Activated T-helper 9 cell treated with anti-CD3 and anti-CD28 coated beads, Interleukin-2, amount 50 U/mL, for 16 hours (primary cell): ENCODE data around the gene RASL10B.
"Not testable (repeated sequence)": the region's sequence is repeated elsewhere in the genome, so short reads cannot be mapped to it uniquely, and the experiment has no call there.

Experiments used
- DNase-seq: peaks from one replicate; pipeline ENCODE4 v3.0.0-alpha.2; 2020; ENCODE audit warnings: low read depth

The RASL10B gene, protein sequence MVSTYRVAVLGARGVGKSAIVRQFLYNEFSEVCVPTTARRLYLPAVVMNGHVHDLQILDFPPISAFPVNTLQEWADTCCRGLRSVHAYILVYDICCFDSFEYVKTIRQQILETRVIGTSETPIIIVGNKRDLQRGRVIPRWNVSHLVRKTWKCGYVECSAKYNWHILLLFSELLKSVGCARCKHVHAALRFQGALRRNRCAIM

GRCh38 chr17:35731239-35731916 is at the start of gene RASL10B:
TSS of gene RASL10B (plus strand) at chr17:35731639. CDS start at chr17:35735185, 3,546 bp downstream.
- peak; percentile 23 for DNase-seq

- DNase-seq = no peak
These were observed 47.8 kb upstream of the RASL10B start for GRCh38 chr17:35683591-35683990.

- no peak for DNase-seq
These were observed 47.2 kb upstream of the RASL10B start for GRCh38 chr17:35684055-35684802.

GRCh38 chr17:35692512-35693210 is 38.8 kb upstream of the RASL10B start:
- DNase-seq = no peak

GRCh38 chr17:35693662-35694061 is 37.8 kb upstream of the RASL10B start:
- DNase-seq = no peak

GRCh38 chr17:35694906-35695305 is 36.5 kb upstream of the RASL10B start:
- DNase-seq = no peak

GRCh38 chr17:35695613-35696012 is 35.8 kb upstream of the RASL10B start:
- DNase-seq = no peak

- no peak for DNase-seq
These were observed 32.6 kb upstream of the RASL10B start for GRCh38 chr17:35698800-35699199.

- no peak for DNase-seq
These were observed 31.3 kb upstream of the RASL10B start for GRCh38 chr17:35700150-35700549.

GRCh38 chr17:35701491-35701890 is 29.9 kb upstream of the RASL10B start:
- DNase-seq = no peak

- not testable (repeated sequence) for DNase-seq
These were observed 28.1 kb upstream of the RASL10B start for GRCh38 chr17:35703308-35703707.

DNA sequence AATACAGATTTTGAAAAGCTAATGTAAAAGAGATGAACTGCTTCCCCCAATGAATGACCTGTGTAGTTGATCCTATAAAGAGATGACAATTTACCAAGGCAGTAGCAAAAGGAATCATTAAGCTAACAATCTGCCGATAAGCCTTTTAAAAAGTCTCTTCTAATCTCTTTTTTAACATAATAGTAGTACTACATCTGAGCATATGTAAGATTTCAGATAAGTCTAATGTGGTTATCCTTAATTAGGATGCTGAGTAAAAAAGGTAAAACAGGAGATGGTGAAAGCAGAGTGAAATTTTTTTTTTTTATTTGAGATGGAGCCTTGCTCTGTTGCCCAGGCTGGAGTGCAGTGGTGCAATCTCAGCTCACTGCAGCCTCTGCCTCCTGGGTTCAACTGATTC is 26.2 kb upstream of the RASL10B start:
- no peak for DNase-seq

DNA sequence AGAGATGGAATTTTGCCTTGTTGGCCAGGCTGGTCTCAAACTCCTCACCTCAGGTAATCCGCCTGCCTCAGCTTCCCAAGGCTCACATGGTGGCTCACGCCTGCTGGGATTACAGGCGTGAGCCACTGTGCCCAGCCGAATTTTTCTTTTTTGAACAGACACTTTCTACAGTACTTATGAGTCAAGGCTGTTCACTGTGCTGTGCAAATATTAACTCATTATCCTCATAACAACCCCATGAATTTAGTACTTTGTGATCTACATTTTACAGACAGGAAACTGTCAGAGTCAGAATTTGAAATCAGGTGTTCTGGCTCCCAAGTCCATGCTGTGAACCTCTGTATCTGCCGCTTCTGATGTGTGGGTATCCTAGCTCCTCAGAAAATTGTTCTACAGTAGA is 25.7 kb upstream of the RASL10B start:
- no peak for DNase-seq

- no peak for DNase-seq
These were observed 23.3 kb upstream of the RASL10B start for GRCh38 chr17:35708149-35708548.

DNA sequence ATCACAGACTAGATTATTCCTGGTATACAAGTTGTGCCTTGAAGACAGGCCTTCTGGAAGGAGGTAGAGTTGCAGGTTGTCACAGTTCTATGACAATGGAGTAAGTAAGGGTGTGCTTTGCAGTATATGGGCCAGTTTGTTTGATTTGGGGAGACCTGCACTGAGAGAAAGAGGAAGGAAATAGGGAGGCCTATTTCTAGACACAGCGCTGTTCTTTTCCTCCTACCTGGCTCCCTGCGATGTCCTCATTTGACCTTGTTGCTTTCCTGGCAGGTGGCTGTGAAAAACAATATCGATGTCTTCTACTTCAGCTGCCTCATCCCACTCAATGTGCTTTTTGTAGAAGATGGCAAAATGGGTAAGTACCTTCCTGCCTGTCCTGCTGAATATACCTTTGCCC is 22.5 kb upstream of the RASL10B start:
- DNase-seq = no peak

DNA sequence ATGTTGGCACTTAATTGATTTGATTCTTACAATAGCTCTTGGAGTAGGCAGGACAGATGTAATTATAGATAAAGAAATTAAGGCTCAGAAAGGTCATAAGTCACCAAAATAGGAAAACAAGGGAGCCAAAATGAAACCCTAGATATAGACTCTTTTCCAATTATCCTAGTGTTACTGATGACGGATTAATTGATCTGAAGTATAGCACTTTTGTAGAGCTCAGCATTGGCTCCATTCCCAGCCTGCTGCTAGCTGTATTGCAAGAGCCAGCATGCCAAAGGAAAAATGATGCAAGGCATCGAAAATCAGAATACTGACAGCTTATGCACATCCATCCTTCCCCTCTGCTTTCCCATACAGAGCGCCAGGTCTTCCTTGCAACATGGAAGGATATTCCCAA is 21.6 kb upstream of the RASL10B start:
- DNase-seq = no peak

- no peak for DNase-seq
These were observed 20.5 kb upstream of the RASL10B start for GRCh38 chr17:35710950-35711349.

DNA sequence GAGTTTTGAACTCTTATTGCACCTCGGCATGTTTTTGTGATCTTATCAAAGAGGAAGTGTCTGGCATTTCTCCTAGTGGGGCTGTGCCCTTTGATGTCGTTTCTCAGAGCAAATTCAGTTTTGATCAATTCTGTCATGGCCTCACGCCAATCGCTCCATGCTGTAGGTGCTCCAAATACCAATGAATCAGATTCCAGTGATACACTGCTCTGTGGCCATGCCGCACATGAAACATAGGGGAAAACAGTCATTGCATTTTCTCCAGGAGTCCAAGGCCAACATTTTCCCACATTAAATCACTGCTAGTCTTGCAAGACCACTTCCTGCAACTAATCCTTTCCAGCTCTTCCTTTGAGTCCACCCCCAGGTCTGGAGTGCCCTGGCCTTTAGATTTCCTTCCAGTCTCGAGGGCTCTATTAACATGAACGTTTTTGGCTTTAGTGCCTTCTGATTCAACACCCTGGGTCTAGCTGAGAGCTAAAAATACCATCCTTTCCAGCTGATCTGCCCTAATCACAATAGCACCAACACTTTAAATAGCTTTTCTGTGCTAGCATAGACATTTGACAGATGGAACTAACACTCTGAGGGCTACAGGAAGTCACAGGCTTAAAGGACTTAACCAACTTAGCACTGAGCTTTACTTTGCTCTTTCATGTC is 18.2 kb upstream of the RASL10B start:
- no peak for DNase-seq

DNA sequence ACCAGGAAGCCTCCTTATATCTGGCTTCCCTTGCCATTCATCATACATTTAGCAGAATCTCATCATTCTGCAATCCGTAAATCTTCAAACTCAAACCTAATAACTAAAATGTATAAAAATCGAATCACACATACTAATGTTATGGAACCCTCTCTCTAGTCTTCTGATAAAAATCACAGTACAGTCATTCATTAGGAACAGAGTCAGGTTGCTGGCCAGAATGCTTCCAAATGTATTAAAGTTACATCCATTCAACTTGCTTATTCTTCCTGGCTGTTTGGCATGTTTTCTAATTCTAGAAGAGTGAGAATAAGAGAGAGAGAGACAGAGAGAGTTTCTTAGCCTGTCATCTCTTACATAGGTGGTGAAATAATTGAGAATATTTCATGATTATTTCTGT is 16.5 kb upstream of the RASL10B start:
- DNase-seq = no peak

- no peak for DNase-seq
These were observed 16.0 kb upstream of the RASL10B start for GRCh38 chr17:35715416-35715815.

GRCh38 chr17:35716173-35716572 is 15.3 kb upstream of the RASL10B start:
- DNase-seq = no peak

GRCh38 chr17:35716897-35717465 is 14.5 kb upstream of the RASL10B start:
- DNase-seq = no peak
